ENCODE results near the gene OR6K2. TPM values are rescaled to one million over a fixed set of nuclear protein-coding genes. Genes with fewer than 3 reads are reported as not detected.

OR6K2 gene
- total RNA-seq, 4 donors from 2014 or later = not detected

DNA sequence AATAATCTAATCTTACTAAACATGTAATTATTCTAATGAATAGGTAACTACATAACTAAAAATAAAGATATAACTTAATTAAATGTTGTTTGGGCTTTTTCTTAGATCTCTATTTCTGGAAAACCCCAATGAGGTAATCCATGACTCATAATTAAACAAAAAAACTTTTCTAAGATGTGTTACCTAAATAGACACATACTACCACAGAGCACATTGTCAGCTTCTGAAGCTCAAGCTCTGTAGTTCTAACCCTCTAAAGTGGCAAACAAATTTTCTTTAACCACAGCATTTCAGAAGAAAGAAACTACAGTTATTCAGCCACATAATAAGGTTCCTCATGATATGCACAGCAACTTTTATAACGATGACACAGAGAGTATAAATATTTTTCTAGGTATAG, 15.9 kb upstream of the OR6K2 start:
- Histone ChIP-seq H3K36me3 (no peaks in the 10 kb centered on the region), H3K4me1 (no peaks in the 10 kb centered on the region), H3K4me3 (replicated peaks in 1 of 3) (no peak overlapping the region), H3K27me3 (no peaks in the 10 kb centered on the region), H3K9me3 (no peaks in the 10 kb centered on the region), H3K27ac (no peak overlapping the region)
- TF ChIP-seq, protein P1, sequence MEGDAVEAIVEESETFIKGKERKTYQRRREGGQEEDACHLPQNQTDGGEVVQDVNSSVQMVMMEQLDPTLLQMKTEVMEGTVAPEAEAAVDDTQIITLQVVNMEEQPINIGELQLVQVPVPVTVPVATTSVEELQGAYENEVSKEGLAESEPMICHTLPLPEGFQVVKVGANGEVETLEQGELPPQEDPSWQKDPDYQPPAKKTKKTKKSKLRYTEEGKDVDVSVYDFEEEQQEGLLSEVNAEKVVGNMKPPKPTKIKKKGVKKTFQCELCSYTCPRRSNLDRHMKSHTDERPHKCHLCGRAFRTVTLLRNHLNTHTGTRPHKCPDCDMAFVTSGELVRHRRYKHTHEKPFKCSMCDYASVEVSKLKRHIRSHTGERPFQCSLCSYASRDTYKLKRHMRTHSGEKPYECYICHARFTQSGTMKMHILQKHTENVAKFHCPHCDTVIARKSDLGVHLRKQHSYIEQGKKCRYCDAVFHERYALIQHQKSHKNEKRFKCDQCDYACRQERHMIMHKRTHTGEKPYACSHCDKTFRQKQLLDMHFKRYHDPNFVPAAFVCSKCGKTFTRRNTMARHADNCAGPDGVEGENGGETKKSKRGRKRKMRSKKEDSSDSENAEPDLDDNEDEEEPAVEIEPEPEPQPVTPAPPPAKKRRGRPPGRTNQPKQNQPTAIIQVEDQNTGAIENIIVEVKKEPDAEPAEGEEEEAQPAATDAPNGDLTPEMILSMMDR (IDR thresholded peaks at IDR 0.05) = no peak
- no peak for TF ChIP-seq POLR2A (IDR thresholded peaks at IDR 0.05)
- DNase-seq = no peak
- WGBS, 2 donors = 82 to 94% methylated on average over 1 of the region's 1 CpG
- intact Hi-C loops (cut with DNase I) = no loop called here

DNA sequence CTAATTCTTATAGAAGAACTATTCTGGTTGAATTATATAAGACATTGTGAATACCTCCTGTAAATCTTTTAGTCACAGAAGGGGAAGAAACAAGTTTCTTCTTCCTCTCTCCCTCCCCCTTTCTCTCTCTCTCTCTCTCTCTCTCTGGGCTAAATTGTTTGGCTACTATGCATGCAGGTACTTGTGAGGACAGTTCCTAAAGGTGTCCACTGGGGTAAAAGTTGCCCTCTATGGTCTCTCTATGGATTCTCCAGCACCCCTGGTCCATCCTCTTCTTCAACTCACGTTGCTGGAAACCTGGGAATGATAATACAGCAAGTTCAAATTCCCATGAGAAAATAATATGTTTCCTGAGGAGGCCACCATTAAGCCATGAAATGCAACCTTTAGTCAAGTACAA, 14.3 kb upstream of the OR6K2 start:
- no peaks in the 10 kb centered on the region for H3K36me3 ChIP-seq
- DNase-seq = no peak
- no peak for TF ChIP-seq POLR2A (IDR thresholded peaks at IDR 0.05)
- TF ChIP-seq, protein P1 (IDR thresholded peaks at IDR 0.05) = no peak
- H3K27me3 ChIP-seq = no peaks in the 10 kb centered on the region
- no peak overlapping the region for H3K27ac ChIP-seq
- WGBS, 2 donors = 43 to 53% methylated on average over 1 of the region's 1 CpG
- H3K4me3 ChIP-seq (replicated peaks in 1 of 3) = no peak overlapping the region
- H3K9me3 ChIP-seq = no peaks in the 10 kb centered on the region
- intact Hi-C loops (cut with DNase I) = no loop called here
- H3K4me1 ChIP-seq = no peaks in the 10 kb centered on the region

DNA sequence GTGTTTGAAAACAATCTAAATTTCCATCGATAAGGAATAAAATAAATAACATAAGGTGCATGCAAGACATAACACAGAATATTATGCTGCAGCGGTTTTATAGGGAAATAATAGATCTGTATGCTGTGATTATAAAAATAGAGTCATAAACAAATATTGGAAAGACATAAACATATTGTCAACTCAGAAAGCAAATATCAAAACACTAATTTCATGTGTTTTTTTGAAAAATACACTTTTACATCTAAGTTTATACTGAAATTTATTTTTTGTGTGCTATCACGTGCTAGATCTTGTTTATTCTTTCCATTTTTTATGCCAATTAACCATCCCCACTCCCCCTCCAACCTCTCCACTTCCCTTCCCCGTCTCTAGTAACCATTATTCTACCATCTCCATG, 10.6 kb upstream of the OR6K2 start:
- no peaks in the 10 kb centered on the region for H3K36me3 ChIP-seq
- 67 to 73% methylated on average over 4 of the region's 4 CpGs for WGBS, 2 donors
- DNase-seq = no peak
- intact Hi-C loops (cut with DNase I) = no loop called here
- H3K27me3 ChIP-seq = no peaks in the 10 kb centered on the region
- TF ChIP-seq, protein P1 (IDR thresholded peaks at IDR 0.05) = no peak
- TF ChIP-seq POLR2A (IDR thresholded peaks at IDR 0.05) = no peak
- no peaks in the 10 kb centered on the region for H3K9me3 ChIP-seq
- H3K4me1 ChIP-seq = no peaks in the 10 kb centered on the region
- H3K4me3 ChIP-seq (replicated peaks in 1 of 3) = no peak overlapping the region
- no peak overlapping the region for H3K27ac ChIP-seq

DNA sequence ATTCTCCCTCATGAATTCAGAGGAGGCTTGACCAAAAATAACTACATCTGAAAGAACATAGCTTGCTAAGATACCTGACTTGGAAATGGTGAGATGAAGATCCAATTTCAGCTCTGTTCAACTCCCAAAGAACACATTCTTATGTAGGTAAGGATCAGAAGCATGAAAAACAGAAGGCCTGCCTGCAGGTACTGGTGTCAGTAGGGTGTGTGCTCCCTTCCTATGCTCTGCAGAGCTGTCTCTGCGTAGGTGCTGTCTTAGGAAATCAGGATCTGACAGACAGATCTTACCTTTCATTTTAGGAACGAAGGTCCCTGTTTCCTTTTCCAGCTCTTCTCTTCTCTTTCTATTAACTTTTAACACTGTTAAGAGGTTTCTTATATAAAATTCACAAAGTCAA, 5.6 kb upstream of the OR6K2 start:
- no peaks in the 10 kb centered on the region for H3K36me3 ChIP-seq
- no peak for DNase-seq
- no peaks in the 10 kb centered on the region for H3K9me3 ChIP-seq
- intact Hi-C loops (cut with DNase I) = no loop called here
- 75 to 80% methylated on average over 2 of the region's 2 CpGs for WGBS, 2 donors
- no peaks in the 10 kb centered on the region for H3K4me1 ChIP-seq
- H3K27ac ChIP-seq = no peak overlapping the region
- H3K4me3 ChIP-seq (replicated peaks in 1 of 3) = no peak overlapping the region
- TF ChIP-seq POLR2A (IDR thresholded peaks at IDR 0.05) = no peak
- TF ChIP-seq, protein P1 (IDR thresholded peaks at IDR 0.05) = no peak
- H3K27me3 ChIP-seq = no peaks in the 10 kb centered on the region

DNA sequence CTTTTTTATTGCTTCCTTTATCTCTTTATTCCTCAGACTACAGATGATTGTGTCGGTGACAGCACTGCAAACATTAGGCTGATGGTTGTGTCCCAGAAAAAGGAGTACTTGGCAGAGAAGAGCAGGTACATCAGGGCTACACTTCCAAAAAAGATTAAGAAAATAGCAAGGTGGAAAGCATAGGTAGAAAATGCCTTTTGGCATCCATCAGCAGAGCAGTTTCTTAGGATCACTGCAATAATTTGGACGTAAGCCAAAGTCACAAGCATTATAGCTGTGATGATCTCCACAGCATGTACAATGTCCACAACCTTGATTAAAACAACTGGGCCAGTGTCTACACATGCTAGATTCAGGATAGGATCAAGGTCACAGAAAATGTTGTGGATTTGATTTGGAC, 5.9 kb downstream of the OR6K2 start:
- no peak for DNase-seq
- H3K4me3 ChIP-seq (replicated peaks in 1 of 3) = no peak overlapping the region
- intact Hi-C loops (cut with DNase I) = no loop called here
- 85 to 91% methylated on average over 2 of the region's 2 CpGs for WGBS, 2 donors
- no peaks in the 10 kb centered on the region for H3K27me3 ChIP-seq
- no peaks in the 10 kb centered on the region for H3K36me3 ChIP-seq
- H3K27ac ChIP-seq = no peak overlapping the region
- TF ChIP-seq, protein P1 (IDR thresholded peaks at IDR 0.05) = no peak
- TF ChIP-seq POLR2A (IDR thresholded peaks at IDR 0.05) = no peak
- no peaks in the 10 kb centered on the region for H3K4me1 ChIP-seq
- no peaks in the 10 kb centered on the region for H3K9me3 ChIP-seq
